Measurements from ENCODE around the gene CELSR2.

GRCh38 chr1:109229531-109230127, 19.7 kb upstream of the CELSR2 start:
- TF ChIP-seq POLR2AphosphoS5 (IDR thresholded peaks at IDR 0.05; ENCODE audit: low read depth, low read length), result no peak
- no peak for TF ChIP-seq POLR2A (IDR thresholded peaks at IDR 0.05; ENCODE audit: low read depth, low read length)
